ENCODE measurements around the gene IGFL1. TPM values are rescaled to one million over a fixed set of nuclear protein-coding genes. Genes with fewer than 3 reads are reported as not detected.
"Not testable (repeated sequence)": the region's sequence is repeated elsewhere in the genome, so short reads cannot be mapped to it uniquely, and the experiment has no call there.

Gene IGFL1
- total RNA-seq, 4 donors from 2014 or later = 1.2 TPM; not detected in 3

DNA sequence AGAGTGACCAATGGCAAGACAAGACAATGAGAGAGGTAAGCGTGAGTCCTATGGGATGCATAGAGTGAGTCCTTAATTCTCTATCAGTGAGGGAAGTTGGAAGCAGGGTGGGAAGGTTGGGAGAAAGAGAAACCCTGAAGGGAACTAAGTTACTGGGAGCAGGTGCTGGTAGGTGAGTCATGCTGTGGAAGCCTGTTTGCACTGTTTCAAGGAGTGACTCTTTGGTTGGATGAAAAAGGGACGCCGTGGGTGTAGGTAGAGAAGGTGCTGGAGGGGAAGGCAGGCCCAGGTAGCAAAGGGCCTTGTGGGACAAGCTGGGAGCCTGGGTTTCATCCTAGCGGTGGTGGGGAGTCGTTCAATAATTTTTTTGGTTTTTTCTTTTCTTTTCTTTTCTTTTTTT, 21.9 kb downstream of the IGFL1 start:
- Histone ChIP-seq H3K27ac (no peak overlapping the region), H3K9me3 (no peaks in the 10 kb centered on the region), H3K36me3 (no peaks in the 10 kb centered on the region), H3K4me3 (no peak overlapping the region), H3K4me1 (no peaks in the 10 kb centered on the region), H3K27me3 (peaks cover 32% of the 10 kb centered on the region)
- WGBS, 2 donors (ENCODE audit: low coverage in 1 of 2) = 68% methylated on average over 5 of the region's 5 CpGs
- ATAC-seq = no peak
- no peak for TF ChIP-seq EP300 (IDR thresholded peaks at IDR 0.05)
- TF ChIP-seq, protein P1, sequence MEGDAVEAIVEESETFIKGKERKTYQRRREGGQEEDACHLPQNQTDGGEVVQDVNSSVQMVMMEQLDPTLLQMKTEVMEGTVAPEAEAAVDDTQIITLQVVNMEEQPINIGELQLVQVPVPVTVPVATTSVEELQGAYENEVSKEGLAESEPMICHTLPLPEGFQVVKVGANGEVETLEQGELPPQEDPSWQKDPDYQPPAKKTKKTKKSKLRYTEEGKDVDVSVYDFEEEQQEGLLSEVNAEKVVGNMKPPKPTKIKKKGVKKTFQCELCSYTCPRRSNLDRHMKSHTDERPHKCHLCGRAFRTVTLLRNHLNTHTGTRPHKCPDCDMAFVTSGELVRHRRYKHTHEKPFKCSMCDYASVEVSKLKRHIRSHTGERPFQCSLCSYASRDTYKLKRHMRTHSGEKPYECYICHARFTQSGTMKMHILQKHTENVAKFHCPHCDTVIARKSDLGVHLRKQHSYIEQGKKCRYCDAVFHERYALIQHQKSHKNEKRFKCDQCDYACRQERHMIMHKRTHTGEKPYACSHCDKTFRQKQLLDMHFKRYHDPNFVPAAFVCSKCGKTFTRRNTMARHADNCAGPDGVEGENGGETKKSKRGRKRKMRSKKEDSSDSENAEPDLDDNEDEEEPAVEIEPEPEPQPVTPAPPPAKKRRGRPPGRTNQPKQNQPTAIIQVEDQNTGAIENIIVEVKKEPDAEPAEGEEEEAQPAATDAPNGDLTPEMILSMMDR (IDR thresholded peaks at IDR 0.05) = no peak
- no peak for TF ChIP-seq POLR2A (IDR thresholded peaks at IDR 0.05)
- no peak for TF ChIP-seq POLR2AphosphoS5 (IDR thresholded peaks at IDR 0.05)

DNA sequence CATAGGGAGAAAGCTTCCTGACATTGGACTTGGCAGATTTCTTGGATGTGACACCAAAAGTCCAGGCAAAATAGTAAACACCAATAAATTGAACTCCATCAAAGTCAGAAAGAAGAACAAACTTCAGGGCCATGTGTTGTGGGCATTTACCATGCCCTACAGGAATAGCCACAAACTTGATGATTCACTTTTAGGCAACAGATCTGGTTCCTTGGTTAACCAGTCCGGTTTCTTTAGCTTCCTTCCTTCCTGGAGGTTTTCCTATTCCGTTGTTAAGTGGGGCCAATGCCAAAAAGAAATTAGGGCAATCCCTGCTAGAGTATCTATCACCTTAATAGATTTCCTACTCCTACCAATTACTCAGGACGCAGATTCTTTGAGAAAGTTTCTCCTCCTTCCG, 25.2 kb downstream of the IGFL1 start:
- Histone ChIP-seq H3K4me3 (no peak overlapping the region), H3K9me3 (no peaks in the 10 kb centered on the region), H3K4me1 (no peaks in the 10 kb centered on the region), H3K36me3 (no peaks in the 10 kb centered on the region), H3K27ac (no peak overlapping the region), H3K27me3 (peaks cover 38% of the 10 kb centered on the region)
- no peak for TF ChIP-seq POLR2AphosphoS5 (IDR thresholded peaks at IDR 0.05)
- TF ChIP-seq POLR2A (IDR thresholded peaks at IDR 0.05) = no peak
- 74 to 78% methylated on average over 4 of the region's 4 CpGs for WGBS, 2 donors (ENCODE audit: low coverage in 1 of 2)
- ATAC-seq = no peak

DNA sequence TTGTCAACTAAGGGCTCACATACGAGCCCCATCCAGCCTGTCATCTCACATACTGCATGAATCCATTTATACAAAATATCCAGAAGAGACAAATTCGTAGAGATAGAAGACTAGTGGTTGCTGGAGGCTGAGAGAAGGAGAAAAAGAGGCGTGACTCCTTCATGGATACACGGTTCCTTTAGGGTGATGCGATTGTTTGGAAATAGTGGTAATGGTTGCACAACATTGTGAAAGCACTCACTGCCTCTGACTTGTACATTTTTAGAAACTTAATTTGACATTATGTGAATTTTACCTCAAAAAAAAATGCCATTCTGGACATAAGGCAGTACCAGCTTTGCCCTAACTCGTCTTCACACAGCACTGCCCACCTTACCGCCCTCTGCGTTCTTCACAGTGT, 27.3 kb downstream of the IGFL1 start:
- Histone ChIP-seq H3K4me1 (no peaks in the 10 kb centered on the region), H3K27me3 (peaks cover 48% of the 10 kb centered on the region), H3K27ac (no peak overlapping the region), H3K36me3 (no peaks in the 10 kb centered on the region), H3K4me3 (no peak overlapping the region), H3K9me3 (no peaks in the 10 kb centered on the region)
- 54 to 73% methylated on average over 7 to 8 of the region's 8 CpGs for WGBS, 2 donors (ENCODE audit: low coverage in 1 of 2)
- TF ChIP-seq EP300 (IDR thresholded peaks at IDR 0.05) (no peak), POLR2A (IDR thresholded peaks at IDR 0.05) (no peak), POLR2AphosphoS5 (IDR thresholded peaks at IDR 0.05) (no peak)
- TF ChIP-seq, protein P1 (IDR thresholded peaks at IDR 0.05) = no peak
- ATAC-seq = no peak

DNA sequence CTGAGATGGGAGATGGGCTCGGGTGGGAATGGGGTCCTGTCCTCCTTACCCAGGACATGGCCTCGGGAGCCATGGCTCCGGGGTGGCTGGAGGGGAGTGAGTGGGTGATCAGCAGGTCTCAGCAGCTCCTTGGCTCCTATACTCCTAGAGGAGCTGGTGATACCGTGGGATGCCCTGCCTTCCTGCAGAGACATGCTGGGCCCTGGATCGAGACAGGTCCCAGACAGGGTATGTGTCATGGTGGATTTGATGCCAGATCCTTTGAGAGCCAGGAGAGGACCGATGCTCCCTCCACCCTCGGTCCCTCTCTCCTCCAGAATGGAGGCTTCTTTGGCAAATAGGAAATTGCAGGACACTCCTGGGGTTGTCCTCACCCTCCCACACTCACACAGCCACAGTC, 32.0 kb downstream of the IGFL1 start:
- not testable (repeated sequence) for H3K36me3 ChIP-seq, H3K27ac ChIP-seq, H3K4me1 ChIP-seq, H3K9me3 ChIP-seq, ATAC-seq, H3K4me3 ChIP-seq
- H3K27me3 ChIP-seq = peaks cover 61% of the 10 kb centered on the region
- WGBS, 2 donors (ENCODE audit: low coverage in 1 of 2) = 64% methylated on average over 3 of the region's 7 CpGs; no CpG with 5 or more reads in 1 of the 2 donors

DNA sequence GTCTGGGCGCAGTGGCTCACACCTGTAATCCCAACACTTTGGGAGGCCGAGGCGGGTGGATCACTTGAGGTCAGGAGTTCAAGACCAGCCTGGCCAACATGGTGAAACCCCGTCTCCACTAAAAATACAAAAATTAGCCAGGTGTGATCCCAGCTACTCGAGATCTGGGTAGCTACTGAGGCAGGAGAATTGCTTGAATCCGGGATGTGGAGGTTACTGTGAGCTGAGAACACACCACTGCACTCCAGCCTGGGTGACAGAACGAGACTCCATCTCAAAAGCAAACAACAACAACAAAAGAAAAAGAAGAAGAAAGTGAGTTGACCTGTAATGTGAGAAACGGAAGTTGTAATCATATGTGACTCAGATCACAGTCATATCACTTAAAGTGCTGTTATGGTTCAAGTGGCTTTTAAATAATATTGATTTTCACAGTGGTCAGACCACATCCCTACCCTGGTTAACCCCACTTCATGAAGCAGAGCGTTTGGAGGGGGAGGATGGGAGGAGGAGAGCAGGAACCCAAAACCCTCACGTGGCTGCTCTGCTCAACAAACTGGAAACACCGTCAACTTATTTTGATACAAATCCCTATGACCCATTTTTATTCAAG, 33.2 kb downstream of the IGFL1 start:
- not testable (repeated sequence) for H3K27ac ChIP-seq, H3K4me3 ChIP-seq, H3K36me3 ChIP-seq, H3K9me3 ChIP-seq, ATAC-seq, H3K4me1 ChIP-seq
- H3K27me3 ChIP-seq = peaks cover 53% of the 10 kb centered on the region
- WGBS, 2 donors (ENCODE audit: low coverage in 1 of 2) = 45 to 56% methylated on average over 7 to 11 of the region's 11 CpGs

DNA sequence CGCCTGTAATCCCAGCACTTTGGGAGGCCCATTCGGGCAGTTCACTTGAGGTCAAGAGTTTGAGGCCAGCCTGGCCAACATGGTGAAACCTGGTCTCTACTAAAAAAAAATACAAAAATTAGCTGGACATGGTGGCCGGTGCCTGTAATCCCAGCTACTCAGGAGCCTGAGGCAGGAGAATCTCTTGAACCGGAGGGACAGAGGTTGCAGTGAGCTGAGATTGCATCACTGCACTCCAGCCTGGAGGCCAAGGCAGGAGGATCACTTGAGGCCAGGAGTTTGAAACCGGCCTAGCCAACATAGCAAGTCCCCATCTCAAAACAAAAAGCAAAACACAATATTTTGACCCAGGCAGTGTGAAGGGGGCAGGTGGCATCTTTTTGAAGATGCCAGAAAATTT, 35.3 kb downstream of the IGFL1 start:
- H3K9me3 ChIP-seq, H3K36me3 ChIP-seq, H3K4me3 ChIP-seq, H3K27ac ChIP-seq, ATAC-seq, H3K4me1 ChIP-seq: not testable (repeated sequence)
- 60 to 62% methylated on average over 1 to 2 of the region's 5 CpGs for WGBS, 2 donors (ENCODE audit: low coverage in 1 of 2)
- H3K27me3 ChIP-seq = peaks cover 38% of the 10 kb centered on the region

DNA sequence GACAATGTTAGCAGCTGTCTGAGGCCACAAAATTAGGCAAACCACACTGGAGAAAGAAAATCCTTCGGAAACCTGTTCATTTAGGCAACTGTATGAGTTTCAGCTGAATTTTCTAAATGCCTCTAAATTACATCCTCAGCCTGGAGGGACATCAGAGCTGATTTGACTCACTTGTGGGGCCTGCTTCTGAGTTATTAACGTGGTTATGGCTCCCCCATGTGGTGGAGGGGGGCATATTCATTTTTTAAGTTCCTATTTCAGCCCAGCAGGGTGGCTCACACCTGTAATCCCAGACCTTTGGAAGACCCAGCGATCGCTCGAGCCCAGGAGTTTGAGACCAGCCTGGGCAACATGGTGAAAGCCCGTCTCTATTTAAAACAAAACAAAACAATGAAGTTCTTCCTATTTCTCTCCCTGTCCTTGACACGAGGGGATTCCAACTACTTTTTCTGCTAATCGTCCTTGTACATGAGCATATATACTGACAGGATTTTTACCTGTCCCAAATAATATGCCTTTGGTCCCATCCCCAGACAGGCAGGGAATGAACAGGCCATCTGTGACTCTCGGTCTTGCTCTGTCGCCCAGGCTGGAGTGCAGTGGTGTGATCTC, 35.8 kb downstream of the IGFL1 start:
- 18 to 26% methylated on average over 8 to 9 of the region's 10 CpGs for WGBS, 2 donors (ENCODE audit: low coverage in 1 of 2)
- no peaks in the 10 kb centered on the region for H3K36me3 ChIP-seq
- H3K9me3 ChIP-seq = no peaks in the 10 kb centered on the region
- H3K27ac ChIP-seq = no peak overlapping the region
- TF ChIP-seq, protein P1 (IDR thresholded peaks at IDR 0.05) = peak; percentile 85 to 91 (median 89)
- TF ChIP-seq POLR2A (IDR thresholded peaks at IDR 0.05) (no peak), POLR2AphosphoS5 (IDR thresholded peaks at IDR 0.05) (no peak), EP300 (IDR thresholded peaks at IDR 0.05) (no peak)
- no peak overlapping the region for H3K4me3 ChIP-seq
- H3K27me3 ChIP-seq = peaks cover 38% of the 10 kb centered on the region
- ATAC-seq = peak; percentile 71
- no peaks in the 10 kb centered on the region for H3K4me1 ChIP-seq

All from gastroesophageal sphincter (tissue), 4 donors.